HUES64 (cell line): ENCODE measurements around the gene ASCL5. TPM values are rescaled to one million over a fixed set of nuclear protein-coding genes. Genes with fewer than 3 reads are reported as not detected.

Experiments used
- H3K27ac ChIP-seq: 2 replicates; pipeline ENCODE4 v1.7.0; 2013; ENCODE audit warnings: low read depth, low read length, inconsistent platforms
- H3K27me3 ChIP-seq: 2 replicates; pipeline ENCODE4 v1.6.1; 2013; ENCODE audit warnings: mild to moderate bottlenecking, low read length; ENCODE audit not compliant: insufficient read depth
- H3K36me3 ChIP-seq: 2 replicates; pipeline ENCODE4 v1.6.1; 2013; ENCODE audit warnings: mild to moderate bottlenecking, low read length; ENCODE audit not compliant: insufficient read depth
- H3K4me1 ChIP-seq: 2 replicates; pipeline ENCODE4 v1.6.1; 2013; ENCODE audit warnings: mild to moderate bottlenecking, low read length, moderate library complexity; ENCODE audit not compliant: insufficient read depth
- H3K4me3 ChIP-seq: 2 replicates; pipeline ENCODE4 v1.5.1; 2013; ENCODE audit warnings: mild to moderate bottlenecking, low read length, moderate library complexity
- H3K9ac ChIP-seq: 2 replicates; pipeline ENCODE4 v1.6.1; 2013; ENCODE audit warnings: mild to moderate bottlenecking, low read depth, low read length
- H3K9me3 ChIP-seq: 2 replicates; pipeline ENCODE4 v1.6.1; 2013; ENCODE audit warnings: low read depth, low read length; ENCODE audit not compliant: insufficient read depth
- WGBS: fragments of 150-250, 120-280 bp; methylation state at CpG from one replicate; pipeline ENCODE4 v1.1.7; 2013; ENCODE audit warnings: missing lambda C conversion rate; 5-methylcytosine and 5-hydroxymethylcytosine counted together
- polyA plus RNA-seq, 2 experiments: library from polyadenylated mRNA; stranded (reverse); fragments of 50-300 nt; gene quantifications; one replicate each; pipeline ENCODE4 v1.2.3, GENCODE V29; 2013

The ASCL5 gene, protein sequence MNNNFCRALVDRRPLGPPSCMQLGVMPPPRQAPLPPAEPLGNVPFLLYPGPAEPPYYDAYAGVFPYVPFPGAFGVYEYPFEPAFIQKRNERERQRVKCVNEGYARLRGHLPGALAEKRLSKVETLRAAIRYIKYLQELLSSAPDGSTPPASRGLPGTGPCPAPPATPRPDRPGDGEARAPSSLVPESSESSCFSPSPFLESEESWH
- not detected for polyA plus RNA-seq (2013, experiment 1 of 2)
- polyA plus RNA-seq (2013, experiment 2 of 2), result not detected

DNA sequence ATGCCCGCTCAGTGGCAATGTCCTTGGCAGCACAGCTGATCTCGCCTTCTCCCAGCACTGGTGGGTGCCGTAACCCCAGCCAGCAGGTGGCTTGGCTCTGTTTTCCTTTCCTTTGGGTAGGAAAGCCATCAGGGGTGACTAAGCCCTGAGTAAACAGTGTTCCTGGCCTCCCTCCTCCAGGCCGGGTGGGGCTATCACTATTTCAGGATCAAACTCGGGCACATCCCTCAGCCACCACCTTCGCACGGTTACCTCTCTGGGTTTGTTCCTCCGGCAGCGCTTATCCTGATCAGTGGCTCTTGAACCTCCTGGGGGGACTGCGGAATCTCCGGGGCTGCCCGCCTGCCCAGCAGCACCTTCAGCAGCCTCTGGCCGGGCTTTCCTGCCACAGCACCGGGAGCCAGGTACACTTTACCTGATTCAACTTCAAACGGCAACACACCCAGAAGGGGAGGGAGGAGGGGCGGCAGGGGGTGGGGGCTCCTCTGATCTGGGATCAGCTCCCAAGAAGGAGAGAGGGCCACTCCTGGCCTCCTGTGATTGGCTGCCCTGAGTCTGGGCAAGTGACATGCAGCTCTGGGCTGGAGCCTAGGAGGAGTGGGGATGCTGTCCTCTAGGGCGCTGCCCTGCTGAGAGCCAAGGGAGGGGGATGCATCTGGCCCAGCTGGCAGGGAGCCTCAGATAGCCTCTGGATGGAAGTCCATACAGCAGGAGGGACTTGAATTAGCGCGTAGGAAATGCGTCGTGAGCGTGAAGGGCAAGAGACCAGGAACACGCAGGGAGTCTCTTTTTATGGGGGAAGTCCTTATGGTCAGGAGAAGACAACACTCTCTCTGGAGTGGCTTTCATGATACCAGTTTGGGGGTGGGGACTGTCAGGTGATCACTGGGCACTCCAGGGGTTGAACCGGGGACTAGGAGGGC is at the start of gene ASCL5:
Gene ASCL5, minus strand, starts transcription at position 353 of the 923 bp plus-strand sequence. CDS start 11,812 bp downstream, outside the sequence.
- Histone ChIP-seq H3K9ac (no peak within 1 kb of the TSS), H3K36me3 (no peaks in the 10 kb centered on the region), H3K27ac (no peak within 1 kb of the TSS), H3K4me3 (no peak within 1 kb of the TSS), H3K27me3 (no peaks in the 10 kb centered on the region), H3K9me3 (no peaks in the 10 kb centered on the region), H3K4me1 (peaks cover 5% of the 10 kb centered on the region)
- 76% methylated on average over 24 of the region's 24 CpGs for WGBS

DNA sequence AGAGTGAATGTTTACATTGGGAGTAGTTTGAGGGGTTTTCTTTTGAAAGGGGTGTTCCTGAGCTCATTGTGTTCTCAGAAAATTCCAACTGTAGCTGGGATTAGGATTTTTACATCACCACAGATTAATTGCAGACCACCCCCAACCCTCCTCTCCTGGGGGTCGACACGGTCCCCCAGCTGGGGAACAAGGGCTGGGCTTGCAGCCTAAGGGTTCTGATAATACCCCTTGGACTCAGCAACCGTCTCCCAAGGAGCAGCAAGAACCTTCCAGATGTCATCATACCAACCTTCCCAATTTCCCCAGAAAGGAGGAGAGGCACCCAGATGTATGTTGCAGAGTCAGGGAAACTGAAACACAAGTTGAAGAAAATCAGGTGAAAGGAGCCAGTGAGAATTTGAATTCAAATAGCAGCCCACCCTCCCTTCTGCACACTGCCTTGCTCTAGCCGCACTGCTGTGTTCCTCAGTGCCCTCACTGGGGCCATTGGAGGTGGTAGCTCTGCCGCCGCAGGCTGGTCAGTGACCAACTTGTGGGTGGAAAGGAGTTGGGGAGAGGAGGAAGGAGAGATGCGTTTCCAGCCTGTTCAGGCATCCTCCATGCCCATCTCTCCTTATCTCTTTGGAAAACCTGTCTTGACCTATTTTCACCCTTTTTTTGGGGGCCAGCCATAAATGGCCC is 49.0 kb upstream of the ASCL5 start:
- Histone ChIP-seq H3K36me3 (no peaks in the 10 kb centered on the region), H3K4me1 (peaks cover 11% of the 10 kb centered on the region), H3K27ac (no peak overlapping the region), H3K27me3 (0 out of 2 replicates have a peak, but pooled peaks cover 8% of the 10 kb centered on the region), H3K9ac (no peak overlapping the region), H3K4me3 (no peak overlapping the region), H3K9me3 (no peaks in the 10 kb centered on the region)
- WGBS, result 91% methylated on average over 7 of the region's 7 CpGs

DNA sequence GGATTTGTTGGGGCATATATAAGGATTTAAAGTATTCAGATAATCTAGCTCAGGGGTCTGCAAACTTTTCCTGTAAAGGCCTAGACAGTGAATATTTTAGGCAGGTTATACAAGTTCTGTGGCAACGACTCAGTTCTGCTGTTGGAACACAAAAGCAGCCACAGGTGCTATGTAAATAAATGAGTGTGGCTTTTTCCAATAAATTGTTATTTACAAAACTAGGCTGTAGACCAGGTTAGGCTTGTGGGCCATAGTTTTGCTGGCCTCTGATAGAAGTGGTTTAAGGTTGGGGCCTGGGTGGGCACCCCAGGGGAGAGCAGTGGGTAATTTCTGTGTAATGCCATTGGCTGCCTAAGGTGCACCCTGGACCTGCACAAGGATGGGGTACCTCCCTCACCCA is 46.8 kb upstream of the ASCL5 start:
- Histone ChIP-seq H3K4me3 (no peak overlapping the region), H3K9me3 (no peaks in the 10 kb centered on the region), H3K27me3 (peaks cover 20% of the 10 kb centered on the region), H3K36me3 (no peaks in the 10 kb centered on the region), H3K27ac (no peak overlapping the region), H3K4me1 (peaks cover 11% of the 10 kb centered on the region), H3K9ac (no peak overlapping the region)
- WGBS, result 89% methylated on average over 1 of the region's 1 CpG

DNA sequence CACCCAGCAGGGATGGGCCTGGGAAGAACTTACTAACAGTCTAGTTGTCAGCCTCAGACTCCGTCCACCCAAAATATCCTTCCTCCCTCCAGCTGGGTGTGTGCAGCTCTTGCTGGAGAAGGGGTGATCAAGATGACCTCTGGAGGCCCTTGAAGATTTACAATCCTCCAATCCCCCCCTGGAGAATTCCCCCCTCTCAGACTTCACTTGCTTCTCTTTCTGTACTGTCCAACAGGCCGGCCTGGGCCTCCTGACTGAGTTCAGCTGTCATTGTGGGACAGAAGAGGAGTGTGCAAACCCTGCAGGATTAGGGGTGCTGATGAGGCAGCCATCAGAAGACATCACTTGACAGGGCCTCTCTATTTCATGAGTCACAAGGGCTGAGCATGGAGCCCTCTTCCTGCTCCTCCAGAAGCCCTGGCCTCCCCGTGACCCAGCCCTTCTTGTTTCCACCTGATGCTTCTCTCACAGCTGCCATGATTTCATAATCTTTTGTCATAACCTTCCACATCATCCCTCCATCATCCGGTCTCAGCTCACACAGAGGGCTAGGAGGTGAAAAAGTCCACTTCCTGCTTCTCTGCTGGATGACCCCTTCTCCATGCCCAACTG is 46.1 kb upstream of the ASCL5 start:
- no peak overlapping the region for H3K27ac ChIP-seq
- WGBS, result 91% methylated on average over 4 of the region's 4 CpGs

DNA sequence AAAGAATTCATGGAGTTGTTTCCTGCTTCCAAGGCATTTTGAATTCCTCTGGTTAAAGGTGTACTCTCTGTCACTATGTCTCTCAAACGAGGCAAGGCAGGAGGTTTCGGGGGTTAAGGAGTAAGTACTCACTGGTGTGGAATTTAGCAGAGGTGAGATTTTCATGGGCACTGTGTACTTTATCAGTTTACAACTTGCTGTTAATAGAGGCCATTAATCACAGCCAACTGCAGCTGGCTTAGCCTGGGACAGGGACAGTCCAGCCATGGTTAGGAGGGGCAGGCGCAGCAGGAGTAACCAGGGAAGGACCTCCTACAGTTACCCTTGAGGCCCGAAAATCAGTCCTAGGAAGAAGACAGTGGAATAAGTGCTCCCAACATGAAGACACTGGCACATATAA is 45.3 kb upstream of the ASCL5 start:
- no peak overlapping the region for H3K27ac ChIP-seq
- H3K27me3 ChIP-seq, result peaks cover 20% of the 10 kb centered on the region
- H3K4me3 ChIP-seq, result no peak overlapping the region
- no peaks in the 10 kb centered on the region for H3K36me3 ChIP-seq
- peaks cover 11% of the 10 kb centered on the region for H3K4me1 ChIP-seq
- H3K9me3 ChIP-seq, result no peaks in the 10 kb centered on the region
- no peak overlapping the region for H3K9ac ChIP-seq
- WGBS, result 85% methylated on average over 4 of the region's 4 CpGs

More for the DNA sequence above, 46.1 kb upstream of the ASCL5 start:
- Histone ChIP-seq H3K9me3 (no peaks in the 10 kb centered on the region), H3K4me3 (no peak overlapping the region), H3K4me1 (peaks cover 11% of the 10 kb centered on the region), H3K36me3 (no peaks in the 10 kb centered on the region), H3K27me3 (peaks cover 20% of the 10 kb centered on the region), H3K9ac (no peak overlapping the region)

DNA sequence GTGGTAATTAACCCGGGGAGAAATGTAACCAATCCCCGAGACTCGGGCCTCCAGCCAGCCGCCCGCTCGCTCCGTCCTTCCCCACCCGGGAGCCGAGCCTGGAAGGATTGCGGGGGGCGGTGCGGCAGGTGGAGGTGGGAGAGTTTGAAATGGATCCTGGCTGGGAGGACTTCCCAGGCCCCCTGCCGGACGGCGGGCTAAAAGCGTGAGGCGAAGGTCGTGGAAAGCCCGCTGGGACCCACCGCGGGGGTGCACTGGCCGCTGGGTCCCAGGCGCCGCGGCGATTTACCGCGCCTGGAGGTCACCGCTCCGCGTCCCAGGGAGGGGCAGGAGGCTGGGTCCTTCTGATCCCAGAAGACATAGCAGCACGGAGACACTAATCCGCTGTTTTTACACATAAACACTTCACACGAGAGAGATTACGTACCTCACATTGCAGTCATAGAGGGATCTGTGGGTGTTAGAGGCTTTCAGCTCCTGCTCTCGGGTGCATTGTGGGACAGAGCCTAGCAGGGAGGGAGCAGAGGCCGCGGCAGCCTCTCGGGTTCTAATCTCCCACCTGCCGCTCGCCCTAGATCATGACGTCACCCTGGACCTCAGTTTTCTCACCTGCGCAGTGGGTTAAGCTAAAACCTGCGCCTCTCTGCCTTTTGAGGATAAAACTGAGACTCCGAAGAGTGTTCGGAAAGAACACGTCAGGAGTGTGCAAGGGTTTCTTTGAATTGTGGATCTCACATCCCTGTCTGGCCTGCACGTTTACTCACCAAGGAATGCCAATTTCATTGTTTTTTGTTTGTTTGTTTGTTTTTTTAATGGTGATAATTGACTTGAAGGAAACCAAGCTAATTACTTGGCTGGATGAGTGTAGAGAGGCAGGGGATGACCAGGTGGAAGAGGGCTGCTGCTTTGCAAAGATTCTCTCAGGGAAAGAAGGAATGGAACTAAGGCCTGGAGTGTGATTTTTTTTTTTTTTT is 44.4 kb upstream of the ASCL5 start:
- Histone ChIP-seq H3K4me3 (peak overlapping the region; percentile 76), H3K9me3 (no peaks in the 10 kb centered on the region), H3K36me3 (no peaks in the 10 kb centered on the region), H3K9ac (peak overlapping the region; percentile 69), H3K27me3 (peaks cover 20% of the 10 kb centered on the region), H3K4me1 (peaks cover 11% of the 10 kb centered on the region), H3K27ac (peak overlapping the region; percentile 81; the same call in 1 of the 2 replicates)
- WGBS, result 7% methylated on average over 48 of the region's 48 CpGs

DNA sequence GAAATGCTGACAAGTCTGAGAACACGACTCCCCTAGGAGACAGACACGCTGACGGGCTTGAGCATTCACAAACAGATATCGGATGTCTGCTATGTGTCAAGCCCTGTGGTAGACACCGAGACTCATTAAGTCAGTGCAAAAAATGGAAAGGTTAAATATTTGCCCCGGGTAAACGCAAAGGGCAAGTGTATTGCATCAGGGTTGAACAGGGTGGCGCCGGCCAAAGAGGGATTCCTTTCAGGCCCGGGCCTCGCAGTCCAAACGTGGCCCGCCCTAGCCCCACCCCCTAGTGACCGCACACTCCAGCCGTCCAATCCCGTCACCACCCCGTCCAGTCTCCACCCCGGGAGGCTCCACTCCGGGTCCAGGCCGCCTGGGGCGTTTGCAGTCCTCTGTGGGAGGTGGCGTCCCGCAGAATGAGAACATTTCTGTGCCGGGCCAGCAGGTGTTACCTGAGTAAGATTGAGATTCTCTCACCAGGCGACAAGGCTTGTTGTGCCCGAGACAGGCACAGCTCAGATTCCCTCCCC is 43.6 kb upstream of the ASCL5 start:
- peak overlapping the region; percentile 81; the same call in 1 of the 2 replicates for H3K27ac ChIP-seq
- no peaks in the 10 kb centered on the region for H3K36me3 ChIP-seq
- peak overlapping the region; percentile 76 for H3K4me3 ChIP-seq
- H3K4me1 ChIP-seq, result peaks cover 11% of the 10 kb centered on the region
- WGBS, result 9% methylated on average over 26 of the region's 26 CpGs
- H3K9me3 ChIP-seq, result no peaks in the 10 kb centered on the region
- H3K27me3 ChIP-seq, result peaks cover 20% of the 10 kb centered on the region
- peak overlapping the region; percentile 69 for H3K9ac ChIP-seq

DNA sequence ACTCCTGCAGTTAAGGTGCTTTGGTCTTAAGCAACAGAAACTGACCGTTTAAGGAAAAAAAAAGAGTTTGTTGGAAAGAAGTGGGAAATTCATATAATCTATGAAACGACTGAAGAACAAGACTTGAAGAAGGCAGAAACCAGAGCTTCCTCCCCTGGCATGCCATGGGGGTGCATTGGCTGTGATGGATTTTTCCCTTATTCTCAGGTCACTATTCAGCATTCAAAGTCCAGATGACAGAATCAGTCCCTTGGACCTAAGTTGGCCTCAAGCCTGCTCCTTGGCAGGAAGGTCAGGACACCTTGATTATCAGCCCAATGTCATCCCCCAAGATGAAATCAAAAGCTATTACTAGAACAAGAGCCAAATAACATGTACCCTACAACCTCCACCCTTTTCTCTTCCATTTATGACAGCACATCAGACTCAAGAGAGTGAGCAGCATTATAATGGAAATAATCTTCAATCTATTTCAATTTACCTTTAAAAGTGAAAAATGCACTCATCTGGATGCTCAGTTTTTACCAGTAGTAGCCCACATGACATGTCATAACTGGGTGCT is 43.1 kb upstream of the ASCL5 start:
- Histone ChIP-seq H3K4me1 (peaks cover 8% of the 10 kb centered on the region), H3K36me3 (no peaks in the 10 kb centered on the region), H3K4me3 (peak overlapping the region; percentile 76), H3K9ac (peak overlapping the region; percentile 33; the same call in 1 of the 2 replicates), H3K27ac (peak overlapping the region; percentile 25; the same call in 1 of the 2 replicates), H3K9me3 (no peaks in the 10 kb centered on the region), H3K27me3 (peaks cover 20% of the 10 kb centered on the region)
- 92% methylated on average over 2 of the region's 2 CpGs for WGBS

DNA sequence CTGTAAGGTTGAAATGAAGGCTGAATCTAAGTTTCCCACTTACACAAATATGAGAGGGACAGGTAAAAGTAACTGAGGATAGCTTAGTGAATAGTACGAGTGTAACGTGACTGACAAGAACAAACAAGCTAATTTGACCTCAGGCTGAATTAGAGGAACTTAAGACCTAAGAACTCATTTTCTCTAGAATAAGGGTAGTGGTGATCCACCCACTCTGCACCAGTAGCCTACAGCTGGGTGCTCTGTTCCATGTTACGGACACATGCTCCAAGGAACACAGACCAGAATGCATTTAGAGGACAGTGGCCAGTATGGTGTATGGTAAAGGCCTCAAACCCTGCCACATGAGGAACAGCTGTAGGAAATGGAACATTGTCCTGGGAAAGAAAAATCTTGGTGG is 42.2 kb upstream of the ASCL5 start:
- H3K9me3 ChIP-seq, result no peaks in the 10 kb centered on the region
- no peaks in the 10 kb centered on the region for H3K36me3 ChIP-seq
- H3K9ac ChIP-seq, result no peak overlapping the region
- WGBS, result 98% methylated on average over 3 of the region's 3 CpGs
- H3K27ac ChIP-seq, result no peak overlapping the region
- H3K4me1 ChIP-seq, result peaks cover 4% of the 10 kb centered on the region; the same call in 1 of the 2 replicates
- H3K4me3 ChIP-seq, result no peak overlapping the region
- H3K27me3 ChIP-seq, result peaks cover 20% of the 10 kb centered on the region
